ENCODE results near the gene CA9. TPM values are rescaled to one million over a fixed set of nuclear protein-coding genes. Genes with fewer than 3 reads are reported as not detected.
A peak's percentile ranks its signal among the peaks of the same experiment; 100 is the strongest.

CA9 gene
- polyA plus RNA-seq, 1 experiment = 1.2 TPM

DNA sequence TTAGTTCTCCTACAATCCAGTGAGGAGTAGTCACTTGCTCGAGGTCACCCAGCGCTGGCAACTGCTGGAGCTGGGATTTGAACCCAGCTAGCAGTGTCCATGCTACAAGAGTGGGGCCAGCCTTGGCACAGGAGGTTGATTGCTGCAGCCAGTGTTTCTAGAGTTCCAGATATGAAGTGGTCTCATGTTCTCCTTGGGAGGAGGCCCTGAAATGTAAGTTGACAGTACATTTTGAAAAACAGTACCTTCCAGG is 14.8 kb upstream of the CA9 start:
- ChIA-PET CTCF (interaction anchor here (0.6 to 3.7 kb wide), 13 partner anchors 11 to 166 kb away, joined by 3 to 30 read pairs (median 4); partner anchors contain the start of genes CREB3 and TLN1), POLR2A (interaction anchor here (1.4 to 3.8 kb wide), 7 partner anchors 13 to 73 kb away, joined by 5 to 75 read pairs (median 9); partner anchors contain the start of genes CREB3, TLN1 and TPM2)
- no peak for DNase-seq (ENCODE audit: low read depth, low spot score)
- H3K4me3 ChIP-seq (ENCODE audit: low read depth, low read length) = peak overlapping the region; percentile 93
- no peaks in the 10 kb centered on the region for H3K27me3 ChIP-seq (ENCODE audit: control insufficient read depth, insufficient read depth, low read length)
- peak overlapping the region; percentile 96 for H3K27ac ChIP-seq (ENCODE audit: low read depth, low read length)
- TF ChIP-seq, protein P1, sequence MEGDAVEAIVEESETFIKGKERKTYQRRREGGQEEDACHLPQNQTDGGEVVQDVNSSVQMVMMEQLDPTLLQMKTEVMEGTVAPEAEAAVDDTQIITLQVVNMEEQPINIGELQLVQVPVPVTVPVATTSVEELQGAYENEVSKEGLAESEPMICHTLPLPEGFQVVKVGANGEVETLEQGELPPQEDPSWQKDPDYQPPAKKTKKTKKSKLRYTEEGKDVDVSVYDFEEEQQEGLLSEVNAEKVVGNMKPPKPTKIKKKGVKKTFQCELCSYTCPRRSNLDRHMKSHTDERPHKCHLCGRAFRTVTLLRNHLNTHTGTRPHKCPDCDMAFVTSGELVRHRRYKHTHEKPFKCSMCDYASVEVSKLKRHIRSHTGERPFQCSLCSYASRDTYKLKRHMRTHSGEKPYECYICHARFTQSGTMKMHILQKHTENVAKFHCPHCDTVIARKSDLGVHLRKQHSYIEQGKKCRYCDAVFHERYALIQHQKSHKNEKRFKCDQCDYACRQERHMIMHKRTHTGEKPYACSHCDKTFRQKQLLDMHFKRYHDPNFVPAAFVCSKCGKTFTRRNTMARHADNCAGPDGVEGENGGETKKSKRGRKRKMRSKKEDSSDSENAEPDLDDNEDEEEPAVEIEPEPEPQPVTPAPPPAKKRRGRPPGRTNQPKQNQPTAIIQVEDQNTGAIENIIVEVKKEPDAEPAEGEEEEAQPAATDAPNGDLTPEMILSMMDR (IDR thresholded peaks at IDR 0.05; ENCODE audit: low read depth, low read length) = no peak
- peaks cover 3% of the 10 kb centered on the region; the same call in 1 of the 2 replicates for H3K9me3 ChIP-seq (ENCODE audit: control insufficient read depth, insufficient read depth, low read length)

DNA sequence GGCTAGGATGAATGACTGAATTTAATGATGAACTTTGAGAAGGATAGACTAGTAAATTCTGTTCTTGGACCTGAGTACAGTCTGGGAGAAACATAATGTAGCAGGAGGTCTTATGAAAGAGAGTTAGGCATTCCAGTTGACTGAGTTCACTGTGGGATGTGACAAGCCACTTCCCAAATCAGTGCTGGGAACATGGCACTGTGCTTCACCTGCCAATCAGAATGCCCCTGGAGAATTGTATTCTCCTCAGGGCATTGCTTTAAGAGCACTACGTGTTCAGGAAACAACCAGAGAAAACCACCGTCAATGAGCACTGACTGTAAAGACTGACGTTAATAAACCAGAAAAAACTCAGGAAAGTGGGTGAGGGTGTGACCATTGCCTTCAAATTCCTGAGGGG is 14.4 kb upstream of the CA9 start:
- TF ChIP-seq, protein P1 (IDR thresholded peaks at IDR 0.05; ENCODE audit: low read depth, low read length) = no peak
- CTCF ChIA-PET = interaction anchor here (0.6 to 3.7 kb wide), 10 partner anchors 11 to 165 kb away, joined by 3 to 30 read pairs (median 4); partner anchors contain the start of genes CREB3 and TLN1
- no peak for DNase-seq (ENCODE audit: low read depth, low spot score)
- Histone ChIP-seq H3K4me3 (ENCODE audit: low read depth, low read length) (peak overlapping the region; percentile 93), H3K27ac (ENCODE audit: low read depth, low read length) (peak overlapping the region; percentile 96), H3K27me3 (ENCODE audit: control insufficient read depth, insufficient read depth, low read length) (no peaks in the 10 kb centered on the region), H3K9me3 (ENCODE audit: control insufficient read depth, insufficient read depth, low read length) (peaks cover 3% of the 10 kb centered on the region; the same call in 1 of the 2 replicates)
- POLR2A ChIA-PET = interaction anchor here (1.4 to 3.8 kb wide), 4 partner anchors 20 to 73 kb away, joined by 6 to 75 read pairs (median 10); partner anchors contain the start of genes CREB3, TLN1 and TPM2

DNA sequence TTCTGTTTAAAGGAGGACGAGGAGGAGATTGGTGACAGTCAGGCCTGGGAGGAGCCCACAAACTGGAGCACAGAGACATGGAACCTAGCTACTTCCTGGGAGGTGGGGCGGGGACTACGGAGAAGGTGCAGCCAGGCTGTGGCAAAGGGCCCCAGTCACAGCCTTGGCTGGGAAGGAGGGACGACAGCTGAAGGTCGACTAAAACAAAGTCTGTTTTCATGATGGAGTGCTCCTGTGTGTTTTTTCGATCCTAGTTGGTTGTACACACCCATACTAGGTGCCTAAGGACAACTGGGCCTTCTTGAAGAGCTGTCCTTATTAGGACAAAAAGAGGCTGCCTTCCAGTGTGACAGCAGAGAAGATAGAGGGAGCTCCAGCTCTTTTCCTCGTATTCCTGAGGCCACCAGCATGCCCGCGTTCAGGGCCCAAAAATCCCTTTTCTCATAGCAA is 12.7 kb upstream of the CA9 start:
- TF ChIP-seq, protein P1 (IDR thresholded peaks at IDR 0.05; ENCODE audit: low read depth, low read length) = peak; percentile 58
- H3K4me3 ChIP-seq (ENCODE audit: low read depth, low read length) = no peak overlapping the region
- CTCF ChIA-PET = interaction anchor here (0.6 to 2.4 kb wide), 25 partner anchors 9 to 219 kb away, joined by 3 to 27 read pairs (median 5); partner anchors contain the start of genes CREB3 and TLN1
- peaks cover 3% of the 10 kb centered on the region; the same call in 1 of the 2 replicates for H3K9me3 ChIP-seq (ENCODE audit: control insufficient read depth, insufficient read depth, low read length)
- H3K27me3 ChIP-seq (ENCODE audit: control insufficient read depth, insufficient read depth, low read length) = no peaks in the 10 kb centered on the region
- POLR2A ChIA-PET = interaction anchor here (0.6 to 2.7 kb wide), 8 partner anchors 20 to 71 kb away, joined by 3 to 17 read pairs (median 6); partner anchors contain the start of genes CREB3, TLN1 and TPM2
- no peak for DNase-seq (ENCODE audit: low read depth, low spot score)
- no peak overlapping the region for H3K27ac ChIP-seq (ENCODE audit: low read depth, low read length)

DNA sequence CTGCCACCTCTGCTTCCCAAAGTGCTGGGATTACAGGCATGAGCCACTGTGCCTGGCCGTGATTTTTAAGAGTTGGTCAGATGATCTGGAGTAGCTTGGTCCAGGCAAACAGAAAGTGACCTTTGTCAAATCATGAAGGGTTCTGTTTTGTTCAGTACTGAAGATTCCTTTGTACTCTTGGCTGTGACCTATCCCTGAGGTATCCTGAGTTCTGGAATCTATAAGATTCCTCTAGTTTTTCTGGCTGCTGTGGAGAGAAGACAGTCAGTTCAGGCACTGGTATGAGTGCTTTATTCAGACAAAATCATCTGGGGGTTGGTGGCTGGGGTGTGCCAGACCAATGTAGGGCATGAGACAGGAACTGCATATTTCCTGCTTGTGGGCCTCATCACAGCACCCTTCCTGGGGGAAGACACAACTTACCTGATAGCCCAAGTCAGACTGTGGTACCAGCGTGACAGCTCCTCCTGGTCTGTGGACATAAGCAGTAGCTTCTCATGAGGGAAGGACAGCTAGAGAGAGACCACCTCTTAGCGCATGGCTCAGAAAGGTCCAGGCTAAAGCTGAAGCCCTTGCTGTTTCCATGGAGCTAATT is 11.9 kb upstream of the CA9 start:
- no peaks in the 10 kb centered on the region for H3K27me3 ChIP-seq (ENCODE audit: control insufficient read depth, insufficient read depth, low read length)
- TF ChIP-seq, protein P1 (IDR thresholded peaks at IDR 0.05; ENCODE audit: low read depth, low read length) = no peak
- H3K9me3 ChIP-seq (ENCODE audit: control insufficient read depth, insufficient read depth, low read length) = no peaks in the 10 kb centered on the region
- DNase-seq (ENCODE audit: low read depth, low spot score) = no peak
- POLR2A ChIA-PET = interaction anchor here (0.5 to 2.7 kb wide), 9 partner anchors 19 to 71 kb away, joined by 3 to 17 read pairs (median 6); partner anchors contain the start of genes CREB3, TLN1 and TPM2
- no peak overlapping the region for H3K4me3 ChIP-seq (ENCODE audit: low read depth, low read length)
- CTCF ChIA-PET = interaction anchor here (1.0 to 2.4 kb wide), 17 partner anchors 8 to 129 kb away, joined by 3 to 27 read pairs (median 6); partner anchors contain the start of genes CREB3 and TLN1
- H3K27ac ChIP-seq (ENCODE audit: low read depth, low read length) = no peak overlapping the region

DNA sequence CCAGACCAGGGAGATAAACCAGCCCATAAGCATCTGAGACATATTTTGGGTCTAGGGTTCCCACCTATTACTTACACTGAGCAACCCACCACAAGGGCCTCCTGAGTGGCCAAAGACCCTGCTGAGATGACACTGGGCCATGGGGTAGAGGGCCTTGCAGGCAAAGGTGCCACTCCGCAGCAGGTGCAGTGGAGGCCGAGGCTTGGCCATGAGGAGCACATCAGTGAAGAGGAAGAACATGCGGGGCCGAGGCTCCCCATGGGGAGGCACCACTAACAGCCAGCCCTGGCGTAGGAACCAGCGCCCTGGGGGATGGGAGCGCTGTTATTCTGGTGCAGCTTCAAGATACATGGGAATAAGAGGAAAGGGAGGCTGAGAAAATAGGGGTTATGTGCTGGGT is 11.3 kb upstream of the CA9 start:
- H3K9me3 ChIP-seq (ENCODE audit: control insufficient read depth, insufficient read depth, low read length) = no peaks in the 10 kb centered on the region
- POLR2A ChIA-PET = interaction anchor here (0.5 to 2.7 kb wide), 3 partner anchors 26 to 29 kb away, joined by 3 to 16 read pairs (median 3); partner anchors contain the start of gene TPM2
- CTCF ChIA-PET = interaction anchor here (1.9 to 2.4 kb wide), 2 partner anchors 17 to 33 kb away, joined by 6 to 27 read pairs; no protein-coding TSS in a partner anchor
- no peak for DNase-seq (ENCODE audit: low read depth, low spot score)
- H3K27me3 ChIP-seq (ENCODE audit: control insufficient read depth, insufficient read depth, low read length) = no peaks in the 10 kb centered on the region
- no peak overlapping the region for H3K27ac ChIP-seq (ENCODE audit: low read depth, low read length)
- TF ChIP-seq, protein P1 (IDR thresholded peaks at IDR 0.05; ENCODE audit: low read depth, low read length) = no peak
- H3K4me3 ChIP-seq (ENCODE audit: low read depth, low read length) = no peak overlapping the region
